ENCODE data around the gene C1orf159.

The C1orf159 gene

DNA sequence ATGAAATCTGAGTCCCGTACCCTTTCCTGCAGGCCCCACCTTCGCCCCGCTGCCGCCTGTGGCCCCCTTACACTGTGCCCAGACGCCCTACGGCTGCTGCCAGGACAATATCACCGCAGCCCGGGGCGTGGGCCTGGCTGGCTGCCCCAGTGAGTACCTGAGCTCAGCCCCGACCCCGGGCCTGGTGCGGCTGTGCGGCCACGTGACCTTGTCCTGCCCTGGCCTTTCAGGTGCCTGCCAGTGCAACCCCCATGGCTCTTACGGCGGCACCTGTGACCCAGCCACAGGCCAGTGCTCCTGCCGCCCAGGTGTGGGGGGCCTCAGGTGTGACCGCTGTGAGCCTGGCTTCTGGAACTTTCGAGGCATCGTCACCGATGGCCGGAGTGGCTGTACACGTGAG lies 70.8 kb downstream of the C1orf159 start:
- DNase-seq: no peak
- no peak for ATAC-seq (ENCODE audit: insufficient read depth, low read depth)
- H3K9ac ChIP-seq (ENCODE audit: low read depth, low read length): no peak overlapping the region
- no peaks in the 10 kb centered on the region for H3K79me2 ChIP-seq (ENCODE audit: insufficient read depth, low read length)
- no peak overlapping the region for H3K4me2 ChIP-seq (ENCODE audit: insufficient read depth, low read length)
- peaks cover 10% of the 10 kb centered on the region for H3K4me1 ChIP-seq (ENCODE audit: insufficient read depth, low read length)
- no peak overlapping the region for H2AFZ ChIP-seq (ENCODE audit: low read depth, low read length)
- H4K20me1 ChIP-seq (ENCODE audit: insufficient read depth, low read length): peaks cover 25% of the 10 kb centered on the region
- no peaks in the 10 kb centered on the region for H3K9me3 ChIP-seq (ENCODE audit: insufficient read depth, low read length, severe bottlenecking)
- TF ChIP-seq, protein P1, sequence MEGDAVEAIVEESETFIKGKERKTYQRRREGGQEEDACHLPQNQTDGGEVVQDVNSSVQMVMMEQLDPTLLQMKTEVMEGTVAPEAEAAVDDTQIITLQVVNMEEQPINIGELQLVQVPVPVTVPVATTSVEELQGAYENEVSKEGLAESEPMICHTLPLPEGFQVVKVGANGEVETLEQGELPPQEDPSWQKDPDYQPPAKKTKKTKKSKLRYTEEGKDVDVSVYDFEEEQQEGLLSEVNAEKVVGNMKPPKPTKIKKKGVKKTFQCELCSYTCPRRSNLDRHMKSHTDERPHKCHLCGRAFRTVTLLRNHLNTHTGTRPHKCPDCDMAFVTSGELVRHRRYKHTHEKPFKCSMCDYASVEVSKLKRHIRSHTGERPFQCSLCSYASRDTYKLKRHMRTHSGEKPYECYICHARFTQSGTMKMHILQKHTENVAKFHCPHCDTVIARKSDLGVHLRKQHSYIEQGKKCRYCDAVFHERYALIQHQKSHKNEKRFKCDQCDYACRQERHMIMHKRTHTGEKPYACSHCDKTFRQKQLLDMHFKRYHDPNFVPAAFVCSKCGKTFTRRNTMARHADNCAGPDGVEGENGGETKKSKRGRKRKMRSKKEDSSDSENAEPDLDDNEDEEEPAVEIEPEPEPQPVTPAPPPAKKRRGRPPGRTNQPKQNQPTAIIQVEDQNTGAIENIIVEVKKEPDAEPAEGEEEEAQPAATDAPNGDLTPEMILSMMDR (IDR thresholded peaks at IDR 0.05; ENCODE audit: borderline replicate concordance, extremely low read depth, low read length, poor library complexity, severe bottlenecking): no peak
- TF ChIP-seq EZH2 (IDR thresholded peaks at IDR 0.05; ENCODE audit: borderline replicate concordance, low read depth, low read length, severe bottlenecking): no peak
- H3K27ac ChIP-seq (ENCODE audit: low read length): no peak overlapping the region
- no peak overlapping the region for H3K4me3 ChIP-seq (ENCODE audit: low read depth in 1 of 2, low read length in 2 of 2)
- H3K36me3 ChIP-seq (ENCODE audit: insufficient read depth, low read length): peaks cover 17% of the 10 kb centered on the region
- peaks cover 5% of the 10 kb centered on the region for H3K27me3 ChIP-seq (ENCODE audit: insufficient read depth, low read length, poor library complexity)

DNA sequence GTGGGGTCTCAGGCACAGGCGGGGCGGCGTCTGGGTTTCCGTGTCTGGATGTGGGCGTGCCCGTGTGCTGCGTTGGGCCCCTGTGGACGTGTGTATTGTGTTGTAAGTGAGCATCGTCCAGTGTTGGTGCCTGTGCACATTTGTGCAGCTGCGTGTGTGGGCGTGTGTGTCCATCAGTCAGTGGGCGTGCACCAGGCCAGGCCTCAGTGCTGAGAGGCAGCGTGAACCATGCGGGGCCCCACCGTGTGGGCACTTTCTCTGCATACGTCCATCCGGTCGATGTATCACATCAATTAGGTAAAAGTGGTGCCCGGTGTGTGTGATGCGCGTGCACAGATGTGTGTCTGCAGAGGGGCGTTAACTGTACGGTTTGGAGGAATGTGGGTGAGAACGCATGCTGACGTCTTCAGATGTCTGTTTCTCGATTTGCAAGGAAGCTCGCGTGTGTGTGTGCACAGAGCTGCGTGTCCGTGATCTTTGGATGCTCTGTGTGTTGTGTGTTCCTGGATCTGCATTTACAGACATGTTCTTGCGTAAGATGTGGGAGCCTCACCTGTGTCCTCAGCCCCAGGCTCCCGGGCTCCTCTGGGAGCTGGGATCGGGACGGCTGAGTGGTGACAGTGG lies 71.3 kb downstream of the C1orf159 start:
- Histone ChIP-seq H3K4me1 (ENCODE audit: insufficient read depth, low read length) (peaks cover 15% of the 10 kb centered on the region), H3K27me3 (ENCODE audit: insufficient read depth, low read length, poor library complexity) (peaks cover 11% of the 10 kb centered on the region), H3K4me2 (ENCODE audit: insufficient read depth, low read length) (no peak overlapping the region), H3K79me2 (ENCODE audit: insufficient read depth, low read length) (no peaks in the 10 kb centered on the region), H3K9ac (ENCODE audit: low read depth, low read length) (no peak overlapping the region), H3K27ac (ENCODE audit: low read length) (no peak overlapping the region), H3K9me3 (ENCODE audit: insufficient read depth, low read length, severe bottlenecking) (no peaks in the 10 kb centered on the region), H3K4me3 (ENCODE audit: low read depth in 1 of 2, low read length in 2 of 2) (no peak overlapping the region), H4K20me1 (ENCODE audit: insufficient read depth, low read length) (peaks cover 30% of the 10 kb centered on the region), H2AFZ (ENCODE audit: low read depth, low read length) (no peak overlapping the region), H3K36me3 (ENCODE audit: insufficient read depth, low read length) (peaks cover 17% of the 10 kb centered on the region)
- ATAC-seq (ENCODE audit: insufficient read depth, low read depth) (no peak), DNase-seq (no peak)
- TF ChIP-seq, protein P1 (IDR thresholded peaks at IDR 0.05; ENCODE audit: borderline replicate concordance, extremely low read depth, low read length, poor library complexity, severe bottlenecking): no peak
- TF ChIP-seq EZH2 (IDR thresholded peaks at IDR 0.05; ENCODE audit: borderline replicate concordance, low read depth, low read length, severe bottlenecking): no peak

DNA sequence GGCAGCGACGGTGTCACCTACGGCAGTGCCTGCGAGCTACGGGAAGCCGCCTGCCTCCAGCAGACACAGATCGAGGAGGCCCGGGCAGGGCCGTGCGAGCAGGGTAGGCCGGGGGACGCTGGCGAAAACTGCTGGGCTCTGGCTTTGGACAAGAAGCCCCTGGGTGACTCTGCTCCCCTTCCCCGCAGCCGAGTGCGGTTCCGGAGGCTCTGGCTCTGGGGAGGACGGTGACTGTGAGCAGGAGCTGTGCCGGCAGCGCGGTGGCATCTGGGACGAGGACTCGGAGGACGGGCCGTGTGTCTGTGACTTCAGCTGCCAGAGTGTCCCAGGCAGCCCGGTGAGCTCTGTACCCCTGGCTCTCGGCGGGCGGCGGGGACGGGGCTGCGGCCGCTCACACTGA lies 72.0 kb downstream of the C1orf159 start:
- H3K9me3 ChIP-seq (ENCODE audit: insufficient read depth, low read length, severe bottlenecking): no peaks in the 10 kb centered on the region
- no peak overlapping the region for H3K4me2 ChIP-seq (ENCODE audit: insufficient read depth, low read length)
- H3K27ac ChIP-seq (ENCODE audit: low read length): no peak overlapping the region
- H3K79me2 ChIP-seq (ENCODE audit: insufficient read depth, low read length): no peaks in the 10 kb centered on the region
- no peak for TF ChIP-seq EZH2 (IDR thresholded peaks at IDR 0.05; ENCODE audit: borderline replicate concordance, low read depth, low read length, severe bottlenecking)
- TF ChIP-seq, protein P1 (IDR thresholded peaks at IDR 0.05; ENCODE audit: borderline replicate concordance, extremely low read depth, low read length, poor library complexity, severe bottlenecking): no peak
- H3K27me3 ChIP-seq (ENCODE audit: insufficient read depth, low read length, poor library complexity): peaks cover 17% of the 10 kb centered on the region
- H2AFZ ChIP-seq (ENCODE audit: low read depth, low read length): no peak overlapping the region
- no peak overlapping the region for H3K4me3 ChIP-seq (ENCODE audit: low read depth in 1 of 2, low read length in 2 of 2)
- ATAC-seq (ENCODE audit: insufficient read depth, low read depth): no peak
- DNase-seq: no peak
- no peak overlapping the region for H3K9ac ChIP-seq (ENCODE audit: low read depth, low read length)
- H3K4me1 ChIP-seq (ENCODE audit: insufficient read depth, low read length): peaks cover 16% of the 10 kb centered on the region
- H3K36me3 ChIP-seq (ENCODE audit: insufficient read depth, low read length): peaks cover 17% of the 10 kb centered on the region
- peaks cover 36% of the 10 kb centered on the region for H4K20me1 ChIP-seq (ENCODE audit: insufficient read depth, low read length)

Measured in DND-41 (cell line).